Vagina (tissue), 2 donors: ENCODE data around the gene LENG1. TPM values are rescaled to one million over a fixed set of nuclear protein-coding genes. Genes with fewer than 3 reads are reported as not detected.
A peak's percentile ranks its signal among the peaks of the same experiment; 100 is the strongest.
"Not testable (repeated sequence)": the region's sequence is repeated elsewhere in the genome, so short reads cannot be mapped to it uniquely, and the experiment has no call there.

Source experiments
- DNase-seq, 2 donors: peaks; one replicate each; pipeline ENCODE4 v3.0.0-alpha.2; 2017; ENCODE audit errors: extremely low spot score in 2 of 2
- H3K27ac ChIP-seq: fragments of 200-600 bp; sonication (generic); one replicate; pipeline ENCODE4 v1.5.1; 2019
- H3K27me3 ChIP-seq: fragments of 200-600 bp; sonication (generic); one replicate; pipeline ENCODE4 v1.5.1; 2019
- H3K36me3 ChIP-seq, 2 donors: fragments of 200-600 bp; sonication (generic); one replicate each; pipeline ENCODE4 v1.5.1; 2017 to 2019
- H3K4me1 ChIP-seq: fragments of 200-600 bp; sonication (generic); one replicate; pipeline ENCODE4 v1.5.1; 2019
- H3K4me3 ChIP-seq, 2 donors: fragments of 200-600 bp; sonication (generic); 1 replicate in 1 of 2; 2 replicates in 1 of 2; pipeline ENCODE4 v1.5.1; 2016 to 2019
- H3K9me3 ChIP-seq: fragments of 200-600 bp; sonication (generic); one replicate; pipeline ENCODE4 v1.5.1; 2019
- CTCF ChIP-seq, 3 experiments: fragments of 450-650 bp in 2 of 3; fragments of 200-600 bp in 1 of 3; sonication (generic) in 1 of 3; IDR thresholded peaks; one replicate each; pipeline ENCODE4 v1.5.1; 2017 to 2019; ENCODE audit warnings: antibody characterized with exemption in 3 of 3, mild to moderate bottlenecking in 2 of 3, moderate library complexity in 2 of 3
- POLR2A ChIP-seq, 2 donors: fragments of 450-650 bp; IDR thresholded peaks; one replicate each; pipeline ENCODE4 v1.6.1; 2017; ENCODE audit warnings: antibody characterized with exemption in 2 of 2, mild to moderate bottlenecking in 2 of 2, moderate library complexity in 2 of 2
- POLR2AphosphoS5 ChIP-seq, 2 donors: sonication (generic); formaldehyde crosslinking; IDR thresholded peaks; one replicate each; pipeline ENCODE4 v1.9.0; 2017; ENCODE audit warnings: antibody characterized with exemption in 2 of 2, mild to moderate bottlenecking in 2 of 2, low read depth in 1 of 2; ENCODE audit not compliant: insufficient read depth in 1 of 2
- intact Hi-C: fragments of 100-400 bp; cut with DNase I; formaldehyde crosslinking; loops from one replicate; pipeline ENCODE4 v1.15.1; 2023
- total RNA-seq: library from RNA; depleted of rRNA; stranded (reverse); fragments of >200 nt; gene quantifications from one replicate; pipeline ENCODE4 v1.2.3, GENCODE V29; 2016

Gene LENG1
- total RNA-seq, 1 donor from 2014 or later, result 5.4 TPM

- H3K36me3 ChIP-seq, result peaks cover 0 to 54% of the 10 kb centered on the region in 2 donors
- TF ChIP-seq CTCF (IDR thresholded peaks at IDR 0.05), result no peak
- no peak for TF ChIP-seq POLR2A (IDR thresholded peaks at IDR 0.05)
- TF ChIP-seq POLR2AphosphoS5 (IDR thresholded peaks at IDR 0.05; ENCODE audit: insufficient read depth in 1 of 2, low read depth in 1 of 2), result no peak
- no peaks in the 10 kb centered on the region for H3K9me3 ChIP-seq
- no peaks in the 10 kb centered on the region for H3K27me3 ChIP-seq
- no peak for DNase-seq
- intact Hi-C loops, result no loop called here
- no peak overlapping the region for H3K27ac ChIP-seq
- peaks cover 61% of the 10 kb centered on the region for H3K4me1 ChIP-seq
- peak overlapping the region; percentile 60 to 87 for H3K4me3 ChIP-seq
These were observed 42.5 kb upstream of the LENG1 start for GRCh38 chr19:54201980-54202379.

GRCh38 chr19:54201172-54201701 lies 41.7 kb upstream of the LENG1 start:
- DNase-seq, result no peak
- H3K4me1 ChIP-seq, result peaks cover 54% of the 10 kb centered on the region
- intact Hi-C loops, result no loop called here
- H3K27me3 ChIP-seq, result no peaks in the 10 kb centered on the region
- peaks cover 0 to 47% of the 10 kb centered on the region in 2 donors for H3K36me3 ChIP-seq
- H3K9me3 ChIP-seq, result no peaks in the 10 kb centered on the region
- no peak for TF ChIP-seq POLR2AphosphoS5 (IDR thresholded peaks at IDR 0.05; ENCODE audit: insufficient read depth in 1 of 2, low read depth in 1 of 2)
- TF ChIP-seq CTCF (IDR thresholded peaks at IDR 0.05), result no peak
- TF ChIP-seq POLR2A (IDR thresholded peaks at IDR 0.05), result no peak
- H3K4me3 ChIP-seq, result peak overlapping the region; percentile 60 to 87
- H3K27ac ChIP-seq, result peak overlapping the region; percentile 91

- H3K36me3 ChIP-seq, result peaks cover 0 to 35% of the 10 kb centered on the region in 2 donors
- peaks cover 39% of the 10 kb centered on the region for H3K4me1 ChIP-seq
- H3K27ac ChIP-seq, result no peak overlapping the region
- TF ChIP-seq POLR2A (IDR thresholded peaks at IDR 0.05), result no peak
- no peak for TF ChIP-seq POLR2AphosphoS5 (IDR thresholded peaks at IDR 0.05; ENCODE audit: insufficient read depth in 1 of 2, low read depth in 1 of 2)
- no peak for TF ChIP-seq CTCF (IDR thresholded peaks at IDR 0.05)
- intact Hi-C loops, result no loop called here
- H3K4me3 ChIP-seq, result no peak overlapping the region
- H3K9me3 ChIP-seq, result no peaks in the 10 kb centered on the region
- no peak for DNase-seq
- no peaks in the 10 kb centered on the region for H3K27me3 ChIP-seq
These were observed 39.9 kb upstream of the LENG1 start for GRCh38 chr19:54199401-54199800.

GRCh38 chr19:54197121-54197520 lies 37.6 kb upstream of the LENG1 start:
- no peak for DNase-seq
- Histone ChIP-seq H3K4me3 (no peak overlapping the region), H3K36me3 (peaks cover 0 to 27% of the 10 kb centered on the region in 2 donors), H3K4me1 (peaks cover 28% of the 10 kb centered on the region), H3K27me3 (no peaks in the 10 kb centered on the region), H3K27ac (no peak overlapping the region), H3K9me3 (no peaks in the 10 kb centered on the region)
- intact Hi-C loops, result no loop called here
- TF ChIP-seq POLR2A (IDR thresholded peaks at IDR 0.05), result no peak
- TF ChIP-seq POLR2AphosphoS5 (IDR thresholded peaks at IDR 0.05; ENCODE audit: insufficient read depth in 1 of 2, low read depth in 1 of 2), result no peak
- TF ChIP-seq CTCF (IDR thresholded peaks at IDR 0.05), result no peak

GRCh38 chr19:54196536-54196935 lies 37.0 kb upstream of the LENG1 start:
- Histone ChIP-seq H3K9me3 (no peaks in the 10 kb centered on the region), H3K27me3 (no peaks in the 10 kb centered on the region), H3K4me3 (no peak overlapping the region), H3K27ac (no peak overlapping the region), H3K4me1 (peaks cover 28% of the 10 kb centered on the region), H3K36me3 (peaks cover 0 to 22% of the 10 kb centered on the region in 2 donors)
- TF ChIP-seq CTCF (IDR thresholded peaks at IDR 0.05) (no peak), POLR2A (IDR thresholded peaks at IDR 0.05) (no peak), POLR2AphosphoS5 (IDR thresholded peaks at IDR 0.05; ENCODE audit: insufficient read depth in 1 of 2, low read depth in 1 of 2) (no peak)
- intact Hi-C loops, result no loop called here
- no peak for DNase-seq

- H3K27me3 ChIP-seq, DNase-seq, H3K4me3 ChIP-seq, H3K9me3 ChIP-seq, H3K27ac ChIP-seq, intact Hi-C loops: not testable (repeated sequence)
- Histone ChIP-seq H3K4me1 (peaks cover 20% of the 10 kb centered on the region), H3K36me3 (peaks cover 0 to 21% of the 10 kb centered on the region in 2 donors)
These were observed 34.9 kb upstream of the LENG1 start for GRCh38 chr19:54194463-54194862.
